GM23338 (cell line): ENCODE results near the gene MGME1. TPM values are rescaled to one million over a fixed set of nuclear protein-coding genes. Genes with fewer than 3 reads are reported as not detected.

Experiments
- ATAC-seq: fragments of 200-7000 bp; cut with Tn5 transposase; 3 replicates; pipeline ENCODE4 v1.9.1; 2020
- DNase-seq: peaks from one replicate; pipeline ENCODE4 v3.0.0-alpha.2; 2015; ENCODE audit warnings: low spot score
- H2AFZ ChIP-seq: fragments of 200-600 bp; sonication (generic); 2 replicates; pipeline ENCODE4 v1.8.0; 2016; ENCODE audit warnings: antibody characterized with exemption, mild to moderate bottlenecking, moderate library complexity
- H3F3A ChIP-seq: fragments of 200-600 bp; sonication (generic); replicated peaks from 2 replicates; pipeline ENCODE4 v1.8.0; 2017; ENCODE audit warnings: antibody characterized with exemption, mixed run types, low read depth
- H3K27ac ChIP-seq: fragments of 200-600 bp; sonication (generic); 2 replicates; pipeline ENCODE4 v1.6.1; 2016; ENCODE audit warnings: low read depth
- H3K27me3 ChIP-seq: fragments of 200-600 bp; sonication (generic); 2 replicates; pipeline ENCODE4 v1.8.0; 2016; ENCODE audit warnings: mild to moderate bottlenecking, mixed run types, moderate library complexity; ENCODE audit not compliant: insufficient read depth
- H3K36me3 ChIP-seq: fragments of 200-600 bp; sonication (generic); 2 replicates; pipeline ENCODE4 v1.8.0; 2016; ENCODE audit warnings: mild to moderate bottlenecking; ENCODE audit not compliant: insufficient read depth
- H3K4me1 ChIP-seq: fragments of 200-600 bp; sonication (generic); 2 replicates; pipeline ENCODE4 v1.8.0; 2016; ENCODE audit warnings: mild to moderate bottlenecking, moderate library complexity; ENCODE audit not compliant: insufficient read depth
- H3K4me2 ChIP-seq: fragments of 200-600 bp; sonication (generic); 2 replicates; pipeline ENCODE4 v1.7.1; 2017; ENCODE audit warnings: mixed run types
- H3K4me3 ChIP-seq: fragments of 200-600 bp; sonication (generic); 2 replicates; pipeline ENCODE4 v1.6.1; 2016; ENCODE audit warnings: mixed run types
- H3K79me2 ChIP-seq: fragments of 200-600 bp; sonication (generic); replicated peaks from 2 replicates; pipeline ENCODE4 v1.8.0; 2017; ENCODE audit warnings: mild to moderate bottlenecking; ENCODE audit not compliant: insufficient read depth
- H3K9me2 ChIP-seq: fragments of 200-600 bp; sonication (generic); 2 replicates; pipeline ENCODE4 v1.8.0; 2017; ENCODE audit not compliant: insufficient read depth
- H4K20me1 ChIP-seq: fragments of 200-600 bp; sonication (generic); replicated peaks from 2 replicates; pipeline ENCODE4 v1.8.0; 2017; ENCODE audit warnings: mild to moderate bottlenecking; ENCODE audit not compliant: insufficient read depth
- H3K27ac Mint-ChIP-seq: 2 replicates; pipeline ENCODE4 v1.8.0; 2020; ENCODE audit warnings: inconsistent platforms, mild to moderate bottlenecking, moderate library complexity, mixed read lengths
- H3K27me3 Mint-ChIP-seq: 3 replicates; pipeline ENCODE4 v1.8.0; 2022; ENCODE audit warnings: low read depth, mild to moderate bottlenecking, moderate library complexity, mixed read lengths, inconsistent platforms; ENCODE audit not compliant: insufficient read depth, poor library complexity
- H3K36me3 Mint-ChIP-seq: 3 replicates; pipeline ENCODE4 v1.8.0; 2021; ENCODE audit warnings: low read depth, mild to moderate bottlenecking, inconsistent platforms, moderate library complexity, mixed read lengths
- H3K4me1 Mint-ChIP-seq: 3 replicates; pipeline ENCODE4 v1.8.0; 2020; ENCODE audit warnings: mild to moderate bottlenecking, inconsistent platforms, mixed read lengths
- H3K4me3 Mint-ChIP-seq: 3 replicates; pipeline ENCODE4 v1.8.0; 2021; ENCODE audit warnings: moderate library complexity, mild to moderate bottlenecking, inconsistent platforms, mixed read lengths
- H3K9me3 Mint-ChIP-seq: 3 replicates; pipeline ENCODE4 v1.8.0; 2020; ENCODE audit warnings: moderate library complexity, mild to moderate bottlenecking, inconsistent platforms, mixed read lengths
- CREB1 ChIP-seq: fragments of 250-450 bp; sonication (Bioruptor Pico); IDR thresholded peaks from 2 replicates; pipeline ENCODE4 v1.5.0; 2020; ENCODE audit warnings: low read depth, mild to moderate bottlenecking, moderate library complexity
- EZH2 ChIP-seq: fragments of 200-600 bp; sonication (generic); IDR thresholded peaks from one replicate; pipeline ENCODE4 v1.8.0; 2017; ENCODE audit warnings: antibody characterized with exemption, mild to moderate bottlenecking, low read depth; ENCODE audit not compliant: unreplicated experiment
- EZH2phosphoT487 ChIP-seq: fragments of 200-600 bp; sonication (generic); IDR thresholded peaks from one replicate; pipeline ENCODE4 v1.8.1; 2018; ENCODE audit warnings: antibody characterized with exemption; ENCODE audit not compliant: unreplicated experiment
- JUNB ChIP-seq: IDR thresholded peaks from one replicate; pipeline ENCODE4 v1.6.1; 2016; ENCODE audit warnings: antibody characterized with exemption; ENCODE audit not compliant: unreplicated experiment
- NANOG ChIP-seq: IDR thresholded peaks from 2 replicates; pipeline ENCODE4 v1.6.1; 2016; ENCODE audit warnings: antibody characterized with exemption, borderline replicate concordance
- ZNF114 ChIP-seq: fragments of 250-450 bp; sonication (Bioruptor Pico); IDR thresholded peaks from 2 replicates; pipeline ENCODE4 v1.5.0; 2020; ENCODE audit warnings: mild to moderate bottlenecking, moderate library complexity
- ZNF331 ChIP-seq: fragments of 250-450 bp; sonication (Bioruptor Pico); IDR thresholded peaks from 2 replicates; pipeline ENCODE4 v1.5.0; 2020; ENCODE audit warnings: low read depth, mild to moderate bottlenecking, moderate library complexity
- polyA plus RNA-seq: library from polyadenylated mRNA; unstranded; fragments of >200 nt; fragmentation: Nextera tagmentation; extraction: Ambion mirVana; gene quantifications from 2 replicates; pipeline ENCODE4 v1.2.1, GENCODE V29; 2016
- total RNA-seq: library from RNA; depleted of rRNA; stranded (reverse); fragments of >200 nt; shearing (Covaris generic); gene quantifications from 2 replicates; pipeline ENCODE4 v1.2.3, GENCODE V29; 2014
- TF ChIP-seq, protein P1 (sequence below), 2 experiments: fragments of 200-600 bp in 1 of 2; sonication (generic) in 1 of 2; conservative IDR thresholded peaks; 2 replicates each; pipeline versions ENCODE4 v1.5.1 to v1.6.1; 2016 to 2017; ENCODE audit warnings: antibody characterized with exemption in 2 of 2, low read depth in 2 of 2, mild to moderate bottlenecking in 2 of 2, moderate library complexity in 1 of 2
- TF ChIP-seq, protein P2 (sequence below): IDR thresholded peaks from one replicate; pipeline ENCODE4 v1.6.1; 2018; ENCODE audit warnings: antibody characterized with exemption; ENCODE audit not compliant: unreplicated experiment

The MGME1 gene
- total and polyA plus RNA-seq, 2 experiments from 2014 or later, result 43.1 to 56.9 TPM

DNA sequence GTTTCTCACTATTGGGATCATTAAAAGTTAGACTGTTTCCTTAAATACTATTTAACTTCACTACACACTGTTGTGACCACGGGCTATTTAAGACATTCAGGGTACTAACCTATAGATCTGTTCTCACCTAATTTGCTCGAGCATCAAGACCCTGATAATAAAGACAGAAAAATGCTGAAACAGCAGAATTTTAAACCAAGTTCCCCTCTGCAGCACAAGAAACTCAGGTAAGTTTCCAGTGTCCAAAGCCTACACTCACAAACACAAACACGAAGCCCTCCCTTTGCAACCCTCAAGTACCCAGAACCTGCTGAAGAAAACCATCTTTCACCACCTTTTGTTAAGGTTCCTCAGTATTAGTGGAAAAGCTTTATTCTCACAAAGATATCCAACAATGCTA lies 4.2 kb upstream of the MGME1 start:
- DNase-seq, result no peak
- Mint-ChIP-seq H3K27ac (peak overlapping the region; percentile 62), H3K9me3 (peaks cover 5% of the 10 kb centered on the region; the same call in 2 of the 3 replicates), H3K4me1 (peaks cover 62% of the 10 kb centered on the region), H3K27me3 (peaks cover 23% of the 10 kb centered on the region), H3K36me3 (peaks cover 74% of the 10 kb centered on the region), H3K4me3 (peak overlapping the region; percentile 84)
- 0 out of 2 replicates have a peak, but pooled peaks cover 3% of the 10 kb centered on the region for H3F3A ChIP-seq
- H3K9me2 ChIP-seq, result no peaks in the 10 kb centered on the region
- no peaks in the 10 kb centered on the region for H3K27me3 ChIP-seq
- H3K79me2 ChIP-seq, result peaks cover 96% of the 10 kb centered on the region
- H3K4me3 ChIP-seq, result peak overlapping the region; percentile 70
- H3K36me3 ChIP-seq, result no peaks in the 10 kb centered on the region; the same call in 1 of the 2 replicates
- peaks cover 69% of the 10 kb centered on the region for H4K20me1 ChIP-seq
- no peak for ATAC-seq
- H3K4me1 ChIP-seq, result peaks cover 66% of the 10 kb centered on the region
- H2AFZ ChIP-seq, result no peak overlapping the region
- TF ChIP-seq ZNF114 (CRISPR knock-in tag) (no peak), ZNF331 (no peak)
- peak overlapping the region; percentile 77 for H3K4me2 ChIP-seq
- peak overlapping the region; percentile 98; the same call in 1 of the 2 replicates for H3K27ac ChIP-seq

DNA sequence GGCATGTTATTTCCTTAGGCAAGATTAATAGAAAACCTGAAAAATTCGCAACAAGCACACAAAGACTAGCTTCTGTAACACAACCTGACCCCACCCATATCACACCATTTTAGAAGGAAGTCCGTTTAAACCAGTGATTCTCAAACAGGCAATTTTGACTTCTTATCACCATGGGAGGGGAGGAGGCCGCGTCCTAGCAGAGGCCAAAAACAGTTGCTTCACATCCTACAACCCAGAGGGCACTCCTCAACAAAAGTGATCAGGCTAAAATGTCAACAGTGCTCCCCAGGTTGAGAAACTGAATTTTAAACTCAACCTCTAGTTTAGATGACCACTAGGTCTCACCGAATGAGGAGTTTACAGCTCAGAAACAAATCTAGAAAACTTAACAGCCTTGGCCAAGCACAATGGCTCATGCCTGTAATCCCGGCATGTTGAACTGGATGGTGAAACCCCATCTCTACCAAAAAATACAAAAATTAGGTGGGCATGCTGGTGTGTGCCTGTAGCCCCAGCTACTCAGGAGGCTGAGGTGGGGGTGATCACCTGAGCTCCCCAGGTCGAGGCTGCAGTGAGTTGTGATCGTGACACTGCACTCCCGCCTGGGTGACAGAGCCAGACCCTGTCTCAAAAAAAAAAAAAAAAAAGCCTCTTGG lies 3.6 kb upstream of the MGME1 start:
- H3F3A ChIP-seq, result 0 out of 2 replicates have a peak, but pooled peaks cover 3% of the 10 kb centered on the region
- H3K4me1 Mint-ChIP-seq, result peaks cover 61% of the 10 kb centered on the region
- DNase-seq (peak; percentile 17), ATAC-seq (no peak)
- peaks cover 64% of the 10 kb centered on the region for H4K20me1 ChIP-seq
- peaks cover 62% of the 10 kb centered on the region for H3K4me1 ChIP-seq
- peak overlapping the region; percentile 70 for H3K4me3 ChIP-seq
- peaks cover 5% of the 10 kb centered on the region; the same call in 2 of the 3 replicates for H3K9me3 Mint-ChIP-seq
- H3K36me3 Mint-ChIP-seq, result peaks cover 74% of the 10 kb centered on the region
- H3K27ac Mint-ChIP-seq, result peak overlapping the region; percentile 98
- no peaks in the 10 kb centered on the region for H3K27me3 ChIP-seq
- no peaks in the 10 kb centered on the region for H3K9me2 ChIP-seq
- peaks cover 96% of the 10 kb centered on the region for H3K79me2 ChIP-seq
- H3K4me2 ChIP-seq, result peak overlapping the region; percentile 77
- peaks cover 20% of the 10 kb centered on the region for H3K27me3 Mint-ChIP-seq
- H3K4me3 Mint-ChIP-seq, result peak overlapping the region; percentile 84
- H3K27ac ChIP-seq, result peak overlapping the region; percentile 98; the same call in 1 of the 2 replicates
- no peak overlapping the region for H2AFZ ChIP-seq
- no peaks in the 10 kb centered on the region; the same call in 1 of the 2 replicates for H3K36me3 ChIP-seq
- TF ChIP-seq JUNB (no peak), CREB1 (no peak), EZH2phosphoT487 (no peak), ZNF331 (no peak), NANOG (no peak), EZH2 (no peak), ZNF114 (CRISPR knock-in tag) (no peak)
- TF ChIP-seq, protein P1, sequence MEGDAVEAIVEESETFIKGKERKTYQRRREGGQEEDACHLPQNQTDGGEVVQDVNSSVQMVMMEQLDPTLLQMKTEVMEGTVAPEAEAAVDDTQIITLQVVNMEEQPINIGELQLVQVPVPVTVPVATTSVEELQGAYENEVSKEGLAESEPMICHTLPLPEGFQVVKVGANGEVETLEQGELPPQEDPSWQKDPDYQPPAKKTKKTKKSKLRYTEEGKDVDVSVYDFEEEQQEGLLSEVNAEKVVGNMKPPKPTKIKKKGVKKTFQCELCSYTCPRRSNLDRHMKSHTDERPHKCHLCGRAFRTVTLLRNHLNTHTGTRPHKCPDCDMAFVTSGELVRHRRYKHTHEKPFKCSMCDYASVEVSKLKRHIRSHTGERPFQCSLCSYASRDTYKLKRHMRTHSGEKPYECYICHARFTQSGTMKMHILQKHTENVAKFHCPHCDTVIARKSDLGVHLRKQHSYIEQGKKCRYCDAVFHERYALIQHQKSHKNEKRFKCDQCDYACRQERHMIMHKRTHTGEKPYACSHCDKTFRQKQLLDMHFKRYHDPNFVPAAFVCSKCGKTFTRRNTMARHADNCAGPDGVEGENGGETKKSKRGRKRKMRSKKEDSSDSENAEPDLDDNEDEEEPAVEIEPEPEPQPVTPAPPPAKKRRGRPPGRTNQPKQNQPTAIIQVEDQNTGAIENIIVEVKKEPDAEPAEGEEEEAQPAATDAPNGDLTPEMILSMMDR (conservative IDR thresholded peaks at IDR 0.05; ENCODE audit: low read depth in 2 of 2), result no peak
- TF ChIP-seq, protein P2, sequence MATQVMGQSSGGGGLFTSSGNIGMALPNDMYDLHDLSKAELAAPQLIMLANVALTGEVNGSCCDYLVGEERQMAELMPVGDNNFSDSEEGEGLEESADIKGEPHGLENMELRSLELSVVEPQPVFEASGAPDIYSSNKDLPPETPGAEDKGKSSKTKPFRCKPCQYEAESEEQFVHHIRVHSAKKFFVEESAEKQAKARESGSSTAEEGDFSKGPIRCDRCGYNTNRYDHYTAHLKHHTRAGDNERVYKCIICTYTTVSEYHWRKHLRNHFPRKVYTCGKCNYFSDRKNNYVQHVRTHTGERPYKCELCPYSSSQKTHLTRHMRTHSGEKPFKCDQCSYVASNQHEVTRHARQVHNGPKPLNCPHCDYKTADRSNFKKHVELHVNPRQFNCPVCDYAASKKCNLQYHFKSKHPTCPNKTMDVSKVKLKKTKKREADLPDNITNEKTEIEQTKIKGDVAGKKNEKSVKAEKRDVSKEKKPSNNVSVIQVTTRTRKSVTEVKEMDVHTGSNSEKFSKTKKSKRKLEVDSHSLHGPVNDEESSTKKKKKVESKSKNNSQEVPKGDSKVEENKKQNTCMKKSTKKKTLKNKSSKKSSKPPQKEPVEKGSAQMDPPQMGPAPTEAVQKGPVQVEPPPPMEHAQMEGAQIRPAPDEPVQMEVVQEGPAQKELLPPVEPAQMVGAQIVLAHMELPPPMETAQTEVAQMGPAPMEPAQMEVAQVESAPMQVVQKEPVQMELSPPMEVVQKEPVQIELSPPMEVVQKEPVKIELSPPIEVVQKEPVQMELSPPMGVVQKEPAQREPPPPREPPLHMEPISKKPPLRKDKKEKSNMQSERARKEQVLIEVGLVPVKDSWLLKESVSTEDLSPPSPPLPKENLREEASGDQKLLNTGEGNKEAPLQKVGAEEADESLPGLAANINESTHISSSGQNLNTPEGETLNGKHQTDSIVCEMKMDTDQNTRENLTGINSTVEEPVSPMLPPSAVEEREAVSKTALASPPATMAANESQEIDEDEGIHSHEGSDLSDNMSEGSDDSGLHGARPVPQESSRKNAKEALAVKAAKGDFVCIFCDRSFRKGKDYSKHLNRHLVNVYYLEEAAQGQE, result no peak
